Measurements from ENCODE around the gene ZNF407. TPM values are rescaled to one million over a fixed set of nuclear protein-coding genes. Genes with fewer than 3 reads are reported as not detected.

Gene ZNF407
- total RNA-seq, 1 donor from 2014 or later, result 8.7 TPM

DNA sequence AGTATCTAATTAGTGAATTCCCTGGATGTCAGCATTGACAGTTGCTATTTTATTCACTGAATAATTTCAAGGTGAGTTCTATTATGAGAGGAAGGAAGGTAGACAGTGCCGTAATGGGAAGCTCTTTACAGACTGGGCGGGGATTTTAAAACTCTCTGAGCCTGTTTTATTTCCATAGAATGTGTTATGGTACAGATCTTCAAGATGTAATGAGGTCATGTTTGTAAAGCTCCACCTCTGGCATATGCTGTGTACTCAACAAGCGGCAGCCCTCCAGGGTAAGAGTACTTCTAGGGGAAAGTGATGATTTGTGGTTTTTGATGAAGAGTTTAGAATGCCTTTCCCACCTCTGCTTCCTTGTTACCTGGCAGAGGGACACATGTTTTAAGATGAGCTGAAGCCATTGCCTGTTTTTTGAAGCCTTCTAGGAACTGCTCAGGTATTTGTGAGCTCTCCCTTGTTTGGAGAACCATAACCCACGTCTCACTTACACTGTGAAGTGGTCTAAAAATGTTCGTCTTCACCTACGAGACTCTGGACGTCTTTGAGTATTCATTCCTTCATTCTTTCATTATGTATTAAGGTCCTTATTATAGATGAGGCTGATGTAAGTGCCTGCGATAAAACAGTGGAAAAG lies 360.0 kb downstream of the ZNF407 start:
- no peak overlapping the region for H3K4me3 ChIP-seq
- no peak for DNase-seq (ENCODE audit: low spot score in 2 of 2)
- no peaks in the 10 kb centered on the region for H3K9me3 ChIP-seq
- H3K36me3 ChIP-seq, result no peaks in the 10 kb centered on the region
- TF ChIP-seq, protein P1, sequence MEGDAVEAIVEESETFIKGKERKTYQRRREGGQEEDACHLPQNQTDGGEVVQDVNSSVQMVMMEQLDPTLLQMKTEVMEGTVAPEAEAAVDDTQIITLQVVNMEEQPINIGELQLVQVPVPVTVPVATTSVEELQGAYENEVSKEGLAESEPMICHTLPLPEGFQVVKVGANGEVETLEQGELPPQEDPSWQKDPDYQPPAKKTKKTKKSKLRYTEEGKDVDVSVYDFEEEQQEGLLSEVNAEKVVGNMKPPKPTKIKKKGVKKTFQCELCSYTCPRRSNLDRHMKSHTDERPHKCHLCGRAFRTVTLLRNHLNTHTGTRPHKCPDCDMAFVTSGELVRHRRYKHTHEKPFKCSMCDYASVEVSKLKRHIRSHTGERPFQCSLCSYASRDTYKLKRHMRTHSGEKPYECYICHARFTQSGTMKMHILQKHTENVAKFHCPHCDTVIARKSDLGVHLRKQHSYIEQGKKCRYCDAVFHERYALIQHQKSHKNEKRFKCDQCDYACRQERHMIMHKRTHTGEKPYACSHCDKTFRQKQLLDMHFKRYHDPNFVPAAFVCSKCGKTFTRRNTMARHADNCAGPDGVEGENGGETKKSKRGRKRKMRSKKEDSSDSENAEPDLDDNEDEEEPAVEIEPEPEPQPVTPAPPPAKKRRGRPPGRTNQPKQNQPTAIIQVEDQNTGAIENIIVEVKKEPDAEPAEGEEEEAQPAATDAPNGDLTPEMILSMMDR (IDR thresholded peaks at IDR 0.05), result no peak
- H3K27ac ChIP-seq, result no peak overlapping the region
- no peaks in the 10 kb centered on the region for H3K4me1 ChIP-seq
- H3K27me3 ChIP-seq, result no peaks in the 10 kb centered on the region
- intact Hi-C loops (cut with DNase I), result no loop called here

DNA sequence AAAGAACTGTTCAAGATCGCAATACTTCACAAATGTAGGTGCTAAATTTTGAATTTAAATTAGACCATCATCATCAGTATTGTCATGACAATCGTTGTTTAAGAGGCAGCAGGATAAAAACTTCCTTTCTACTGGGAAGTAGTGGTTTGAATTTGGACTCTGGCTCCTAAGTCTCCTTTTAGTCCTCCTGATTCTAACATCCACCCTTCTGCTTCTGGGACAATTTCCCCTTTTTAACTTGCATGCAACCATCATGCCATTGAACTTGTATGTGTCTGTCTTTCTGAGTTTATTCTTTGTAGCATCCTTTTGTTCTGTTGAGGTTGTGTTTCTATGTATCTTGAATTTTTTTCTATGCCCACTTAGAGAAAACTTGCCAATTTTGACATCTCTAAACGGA lies 361.5 kb downstream of the ZNF407 start:
- no peak for DNase-seq (ENCODE audit: low spot score in 2 of 2)
- Histone ChIP-seq H3K9me3 (no peaks in the 10 kb centered on the region), H3K27me3 (no peaks in the 10 kb centered on the region), H3K4me1 (no peaks in the 10 kb centered on the region), H3K36me3 (no peaks in the 10 kb centered on the region), H3K27ac (no peak overlapping the region), H3K4me3 (no peak overlapping the region)
- TF ChIP-seq, protein P1 (IDR thresholded peaks at IDR 0.05), result no peak
- intact Hi-C loops (cut with DNase I), result no loop called here

DNA sequence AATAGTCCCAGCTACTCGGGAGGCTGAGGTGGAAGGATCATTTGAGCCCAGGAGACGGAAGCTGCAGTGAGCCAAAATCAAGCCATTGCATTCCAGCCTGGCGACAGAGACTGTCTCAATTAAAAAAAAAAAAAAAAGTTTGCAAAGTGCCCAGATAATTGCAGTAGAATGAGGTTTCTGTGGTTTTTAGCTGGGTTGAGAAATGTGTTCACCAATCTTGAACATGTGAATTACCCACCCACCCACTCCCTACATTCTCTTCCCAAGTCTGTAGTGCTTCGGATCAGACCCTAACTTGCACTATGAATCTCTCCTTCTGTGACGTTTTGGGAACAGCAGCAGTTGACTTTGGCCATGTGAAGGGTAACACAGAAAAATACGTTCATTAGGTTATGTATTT lies 363.9 kb downstream of the ZNF407 start:
- no peaks in the 10 kb centered on the region for H3K9me3 ChIP-seq
- no peak overlapping the region for H3K27ac ChIP-seq
- no peaks in the 10 kb centered on the region for H3K36me3 ChIP-seq
- H3K4me1 ChIP-seq, result no peaks in the 10 kb centered on the region
- no peaks in the 10 kb centered on the region for H3K27me3 ChIP-seq
- no peak for DNase-seq (ENCODE audit: low spot score in 2 of 2)
- no peak overlapping the region for H3K4me3 ChIP-seq
- intact Hi-C loops (cut with DNase I), result no loop called here
- TF ChIP-seq, protein P1 (IDR thresholded peaks at IDR 0.05), result no peak

DNA sequence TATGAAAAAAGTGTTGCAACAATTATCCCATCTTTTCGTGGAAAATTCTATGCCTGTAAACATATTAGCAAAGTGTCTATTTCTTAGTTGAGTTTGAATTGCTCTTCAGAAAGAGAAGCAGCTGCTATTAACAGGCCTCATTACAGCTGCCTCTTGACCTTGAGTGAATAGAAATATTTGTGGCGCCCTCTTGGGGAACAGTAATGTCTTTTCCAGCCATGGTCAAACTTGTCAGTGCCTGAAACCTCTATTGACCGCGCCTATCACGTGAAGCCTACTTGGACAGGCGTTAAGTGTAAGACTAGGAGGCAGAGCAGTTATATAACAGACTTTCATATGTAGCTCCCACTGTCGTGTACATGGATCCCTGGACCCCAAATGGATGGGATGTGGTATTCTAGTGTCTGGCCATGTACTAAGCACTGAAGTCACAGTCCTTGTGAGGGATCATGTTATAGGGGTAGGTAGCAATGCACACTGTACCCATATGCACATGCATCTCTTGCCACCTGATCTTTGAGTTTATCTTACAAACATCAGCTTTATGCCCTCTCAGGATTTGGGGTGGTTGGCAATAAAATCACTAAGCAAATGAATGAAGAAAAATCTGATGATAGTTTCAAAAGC lies 366.3 kb downstream of the ZNF407 start:
- no peak for DNase-seq (ENCODE audit: low spot score in 2 of 2)
- TF ChIP-seq, protein P1 (IDR thresholded peaks at IDR 0.05), result peak in 1 of 3 experiments; percentile 27
- H3K9me3 ChIP-seq, result no peaks in the 10 kb centered on the region
- no peak overlapping the region for H3K27ac ChIP-seq
- H3K27me3 ChIP-seq, result no peaks in the 10 kb centered on the region
- H3K36me3 ChIP-seq, result no peaks in the 10 kb centered on the region
- no peaks in the 10 kb centered on the region for H3K4me1 ChIP-seq
- no peak overlapping the region for H3K4me3 ChIP-seq
- intact Hi-C loops (cut with DNase I), result no loop called here

DNA sequence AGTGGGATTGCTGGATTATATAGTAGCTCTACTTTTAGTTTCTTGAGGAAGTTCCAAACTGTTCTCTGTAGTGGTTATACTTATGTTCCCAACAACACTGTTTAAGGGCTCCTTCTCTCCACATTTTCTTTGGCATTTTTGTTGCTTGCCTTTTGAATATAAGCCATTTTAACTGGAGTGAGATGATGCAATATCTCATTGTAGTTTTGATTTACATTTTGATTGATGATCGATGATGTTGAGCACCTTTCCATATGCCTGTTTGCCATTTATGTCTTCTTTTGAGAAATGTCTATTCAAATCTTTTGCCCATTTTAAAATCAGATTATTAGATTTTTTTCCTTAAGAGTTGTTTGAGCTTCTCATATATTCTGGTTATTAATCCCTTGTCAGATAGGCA lies 368.0 kb downstream of the ZNF407 start:
- no peaks in the 10 kb centered on the region for H3K36me3 ChIP-seq
- intact Hi-C loops (cut with DNase I), result no loop called here
- no peaks in the 10 kb centered on the region for H3K9me3 ChIP-seq
- no peak overlapping the region for H3K27ac ChIP-seq
- H3K4me1 ChIP-seq, result no peaks in the 10 kb centered on the region
- no peak overlapping the region for H3K4me3 ChIP-seq
- no peaks in the 10 kb centered on the region for H3K27me3 ChIP-seq
- DNase-seq (ENCODE audit: low spot score in 2 of 2), result no peak
- TF ChIP-seq, protein P1 (IDR thresholded peaks at IDR 0.05), result no peak

Data from ascending aorta (tissue), 2 donors.